ENCODE measurements around the gene MPG.

- TF ChIP-seq TAF1 (IDR thresholded peaks at IDR 0.05; ENCODE audit: borderline replicate concordance, insufficient read depth, low read length), result no peak
- no peak for TF ChIP-seq POLR2AphosphoS5 (IDR thresholded peaks at IDR 0.05; ENCODE audit: low read depth, low read length)
- TF ChIP-seq SIN3A (IDR thresholded peaks at IDR 0.05; ENCODE audit: borderline replicate concordance, insufficient read depth, low read length), result no peak
- TF ChIP-seq REST (IDR thresholded peaks at IDR 0.05; ENCODE audit: insufficient read depth in 1 of 2, low read depth in 2 of 2, low read length in 2 of 2), result no peak
- no peak for TF ChIP-seq FOXP2 (optimal IDR thresholded peaks at IDR 0.05; ENCODE audit: borderline replicate concordance, extremely low read depth, extremely low read length, insufficient read depth)
These were observed 44.3 kb downstream of the MPG start for GRCh38 chr16:122361-122760.

All from PFSK-1 (cell line).